Myocyte (in vitro differentiated cells): ENCODE results near the gene ST3GAL5. TPM values are rescaled to one million over a fixed set of nuclear protein-coding genes. Genes with fewer than 3 reads are reported as not detected.
A peak's percentile ranks its signal among the peaks of the same experiment; 100 is the strongest.

Experiments used
- DNase-seq: peaks from one replicate; pipeline ENCODE4 v3.0.0-alpha.2; 2012; ENCODE audit warnings: low read depth
- total RNA-seq: library from RNA; depleted of rRNA; stranded (reverse); fragments of >200 nt; gene quantifications from 2 replicates; pipeline ENCODE4 v1.2.3, GENCODE V29; 2014

ST3GAL5 gene
- total RNA-seq, 1 donor from 2014 or later = 46.9 TPM

GRCh38 chr2:85867556-85868292 lies 21.1 kb downstream of the ST3GAL5 start:
- DNase-seq = no peak

- no peak for DNase-seq
Observed at GRCh38 chr2:85867121-85867520, 21.7 kb downstream of the ST3GAL5 start.

- DNase-seq = no peak
Observed at GRCh38 chr2:85866165-85866659, 22.6 kb downstream of the ST3GAL5 start.

DNA sequence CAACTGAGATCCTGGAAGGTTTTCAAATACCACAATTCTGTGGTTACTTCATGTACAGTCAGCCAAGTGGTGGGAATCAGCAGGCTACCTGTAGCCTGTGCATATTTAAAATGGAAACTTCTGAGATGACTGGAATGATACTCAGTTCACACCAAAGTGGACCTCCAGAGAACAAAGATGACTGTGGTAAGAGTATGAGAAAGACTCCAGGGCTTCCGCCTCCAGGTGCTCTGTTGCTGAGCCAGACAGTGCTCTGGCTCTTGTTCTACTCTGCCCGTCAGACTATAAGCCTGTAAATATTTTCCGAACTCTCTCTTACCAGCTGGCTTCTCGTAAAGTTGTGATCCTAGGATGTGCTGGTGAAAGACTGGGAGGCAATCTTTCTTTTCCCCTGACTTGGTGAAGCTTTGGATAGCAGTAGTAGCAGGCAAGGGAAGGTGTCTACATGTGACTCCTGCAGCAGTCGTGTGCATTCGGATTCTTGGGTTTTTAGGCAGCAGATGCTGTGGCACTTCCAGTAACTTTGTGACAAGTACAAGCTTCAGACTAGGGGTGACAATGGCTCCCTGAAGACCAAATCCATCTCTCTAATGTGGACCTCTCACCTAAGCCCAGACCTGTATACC lies 23.1 kb downstream of the ST3GAL5 start:
- DNase-seq = no peak

DNA sequence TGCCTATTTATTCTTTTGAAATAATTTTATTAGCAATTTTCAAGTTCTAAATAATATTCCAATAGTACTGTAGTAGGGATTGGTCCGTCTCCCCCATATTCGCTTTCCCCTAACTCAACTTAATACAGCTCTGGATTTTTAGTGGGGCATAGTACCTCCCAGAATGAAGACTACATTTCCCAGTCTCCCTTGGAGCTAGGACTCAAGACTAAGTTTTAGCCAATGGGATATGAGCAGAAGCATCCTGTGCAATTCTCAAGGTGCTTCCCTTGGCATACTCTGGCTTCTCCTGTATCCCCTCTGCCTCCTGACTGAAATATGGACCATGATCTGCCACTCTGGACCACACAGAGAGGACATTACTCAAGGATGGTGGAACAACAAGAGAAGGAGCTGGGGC lies 24.1 kb downstream of the ST3GAL5 start:
- DNase-seq = no peak

DNA sequence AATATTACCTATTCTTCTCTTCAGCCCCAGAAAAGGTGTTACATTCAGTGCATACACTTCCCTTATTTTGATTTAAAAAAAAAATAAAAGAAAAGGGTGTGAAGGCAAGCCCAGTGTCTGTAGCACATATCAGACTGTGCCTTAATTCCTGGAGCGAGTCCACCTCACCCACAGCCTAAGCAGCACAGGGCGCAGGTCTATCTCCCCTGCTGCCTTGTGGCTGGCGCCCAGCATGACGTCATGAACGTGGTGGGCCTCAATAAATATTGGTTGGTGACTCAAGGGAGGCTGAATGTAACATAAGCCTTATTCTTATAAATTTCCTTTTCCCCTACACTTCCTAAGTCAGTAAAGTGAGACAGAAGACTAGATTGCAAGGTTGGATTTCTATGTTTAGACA lies 26.4 kb downstream of the ST3GAL5 start:
- no peak for DNase-seq

DNA sequence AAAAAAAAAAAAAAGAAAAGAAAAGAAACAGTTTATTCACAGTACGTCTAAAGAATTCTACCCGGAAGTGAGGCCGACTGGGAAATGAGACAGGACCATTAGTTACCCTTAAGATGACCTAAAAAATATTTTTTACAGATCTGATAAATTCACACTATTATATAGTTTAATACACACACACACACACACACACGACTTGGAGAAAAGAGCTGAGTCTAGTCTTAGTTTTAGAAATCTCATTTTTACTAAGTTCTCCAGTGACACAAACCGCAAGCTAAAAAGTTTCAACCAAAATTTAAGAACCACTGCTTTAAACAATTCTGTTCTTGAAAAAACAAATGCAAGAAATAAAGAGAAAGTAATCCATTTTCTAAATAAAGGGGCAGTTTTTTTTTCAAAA lies 27.1 kb downstream of the ST3GAL5 start:
- no peak for DNase-seq

GRCh38 chr2:85861180-85861579 lies 27.6 kb downstream of the ST3GAL5 start:
- DNase-seq = no peak

- DNase-seq = no peak
Observed at GRCh38 chr2:85858841-85859240, 29.9 kb downstream of the ST3GAL5 start.

DNA sequence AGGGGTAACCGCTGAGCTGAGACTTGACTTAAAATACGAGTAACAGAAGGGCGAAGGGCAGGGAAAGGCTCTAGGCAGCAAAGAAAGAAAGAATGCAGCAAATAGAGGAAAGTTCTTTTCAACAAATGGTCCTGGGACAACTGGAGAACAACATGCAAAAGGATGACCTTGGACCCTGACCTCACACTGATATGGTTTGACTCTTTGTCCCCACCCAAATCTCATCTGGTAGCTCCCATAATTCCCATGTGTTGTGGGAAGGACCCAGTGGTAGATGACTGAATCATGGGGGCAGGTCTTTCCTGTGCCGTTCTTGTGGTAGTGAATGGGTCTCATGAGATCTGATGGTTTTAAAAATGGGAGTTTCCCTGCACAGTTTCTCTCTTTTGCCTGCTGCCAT lies 33.9 kb downstream of the ST3GAL5 start:
- DNase-seq = no peak

DNA sequence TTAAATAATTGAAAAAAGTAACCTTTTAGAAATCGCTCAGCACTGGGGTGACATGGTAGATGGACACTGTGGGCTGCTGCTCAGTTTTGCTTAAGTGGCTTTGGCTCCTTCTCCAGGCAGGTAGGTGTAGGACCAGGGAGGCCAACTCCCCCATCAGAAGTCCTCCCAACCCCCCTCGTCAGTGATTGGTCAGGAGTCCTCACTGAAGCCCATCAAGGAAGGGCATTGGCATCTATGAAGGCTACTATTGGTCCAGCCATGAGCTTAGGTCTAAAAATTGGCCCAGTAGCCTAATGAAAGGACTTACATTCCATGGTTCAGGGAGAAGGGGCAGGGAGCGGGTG lies 34.7 kb downstream of the ST3GAL5 start:
- no peak for DNase-seq

DNA sequence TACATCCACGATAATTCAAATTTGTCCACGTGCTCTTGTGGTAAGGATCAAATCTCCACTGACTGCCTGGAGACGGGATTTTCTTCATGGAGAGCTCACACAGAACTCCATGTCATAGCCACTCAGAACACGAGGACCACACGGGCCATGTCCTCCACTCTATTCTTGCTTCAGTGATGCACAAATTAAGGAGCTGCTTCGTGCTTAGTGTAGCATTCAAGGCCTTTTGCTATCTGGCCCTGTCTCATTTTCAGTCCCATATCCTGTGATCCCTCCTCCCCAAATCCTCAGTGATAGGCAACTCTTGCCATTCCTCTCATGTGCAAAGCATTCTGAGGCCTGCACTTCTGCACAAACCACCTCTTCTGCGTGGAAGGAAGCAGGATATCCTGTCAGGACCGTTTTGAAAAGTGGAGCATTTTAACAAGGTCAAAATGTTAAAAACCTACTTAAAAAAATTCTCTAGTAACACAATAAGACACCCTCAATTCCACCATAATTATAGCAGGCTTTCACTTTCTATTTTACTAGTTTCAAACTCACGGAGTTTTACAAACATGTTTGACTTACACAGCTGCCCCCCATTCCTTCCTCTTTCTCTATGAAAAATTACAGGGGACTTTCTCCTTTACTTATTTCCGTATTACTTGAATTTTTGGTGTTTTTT lies 35.2 kb downstream of the ST3GAL5 start:
- DNase-seq = no peak

GRCh38 chr2:85852937-85853498 lies 35.8 kb downstream of the ST3GAL5 start:
- no peak for DNase-seq

DNA sequence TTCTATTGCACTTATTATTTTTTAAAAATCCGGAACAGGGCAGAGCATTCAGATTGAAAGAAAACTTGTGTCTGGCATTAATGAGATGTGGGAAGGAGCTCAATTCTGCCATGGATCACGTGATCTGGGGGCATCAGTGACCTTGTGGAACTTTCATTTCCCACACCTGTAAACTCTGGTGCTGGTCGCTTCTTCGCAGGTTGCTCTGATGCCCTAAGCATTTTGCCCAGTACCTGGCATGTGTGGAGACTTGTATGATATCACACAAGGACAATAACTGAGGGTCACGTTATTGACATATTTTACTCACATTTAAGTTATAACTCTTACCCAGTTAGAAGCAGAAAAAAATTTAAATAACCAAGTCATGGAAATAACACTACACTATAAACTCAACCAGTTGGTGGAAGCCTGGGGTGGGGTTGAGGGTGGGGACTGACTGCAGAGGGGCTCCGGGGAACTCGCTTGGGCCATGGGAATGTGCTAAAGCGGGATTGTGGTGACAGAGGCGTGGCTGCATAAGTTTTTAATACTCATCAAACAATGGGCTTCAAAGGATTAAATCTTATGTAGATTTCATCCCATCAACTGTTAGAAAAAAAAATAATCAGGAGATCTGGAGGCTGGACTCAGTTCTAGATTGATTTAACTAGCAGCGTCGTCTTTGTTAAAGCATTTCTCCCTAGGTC lies 36.5 kb downstream of the ST3GAL5 start:
- DNase-seq = no peak

- DNase-seq = no peak
Observed at GRCh38 chr2:85851253-85852151, 37.3 kb downstream of the ST3GAL5 start.

- no peak for DNase-seq
Observed at GRCh38 chr2:85850451-85850850, 38.3 kb downstream of the ST3GAL5 start.

DNA sequence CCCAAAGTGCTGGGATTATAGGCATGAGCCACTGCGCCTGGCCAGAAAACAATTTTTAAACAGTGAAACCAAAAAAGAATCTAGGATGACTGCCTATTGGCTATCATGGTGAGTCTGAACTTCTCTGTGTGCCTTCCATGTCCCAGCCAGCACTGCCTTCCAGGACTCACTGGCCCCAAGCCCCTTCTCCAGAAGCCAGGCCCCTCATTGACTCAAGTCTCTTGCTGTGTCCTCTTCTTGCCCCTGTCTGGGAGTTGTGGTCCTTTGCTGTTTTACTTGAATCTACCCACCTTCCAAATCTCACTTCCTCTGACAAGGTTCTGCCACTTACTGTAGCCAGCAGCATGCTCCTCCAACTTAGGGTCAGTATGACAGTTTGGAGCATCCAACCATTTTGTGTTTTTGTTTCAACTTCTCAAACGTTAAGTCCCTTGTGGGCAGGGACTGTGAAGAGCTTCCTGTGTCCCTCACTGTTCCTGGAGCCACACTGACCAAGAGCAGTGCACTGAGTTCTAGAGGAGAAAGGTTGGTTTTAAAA lies 41.7 kb downstream of the ST3GAL5 start:
- DNase-seq = no peak

DNA sequence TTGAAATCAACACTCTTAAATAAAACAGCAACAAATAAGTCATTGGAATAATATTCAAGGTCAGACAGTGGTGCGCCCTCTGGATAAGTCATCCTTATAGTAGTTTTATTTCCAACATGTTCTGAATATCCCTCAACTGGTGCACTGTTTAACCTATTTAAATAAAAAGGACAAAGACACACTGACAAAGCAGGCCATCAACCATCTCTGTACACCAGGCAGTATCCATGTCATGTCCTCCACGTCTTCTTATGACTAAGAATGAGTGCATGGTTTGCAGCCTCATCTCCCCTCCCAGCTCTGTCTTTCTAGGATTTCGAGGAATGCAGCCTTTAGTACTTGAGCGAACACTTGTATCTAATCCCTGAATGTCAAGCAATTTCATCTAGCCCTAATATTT lies 42.4 kb downstream of the ST3GAL5 start:
- DNase-seq = peak; percentile 44

DNA sequence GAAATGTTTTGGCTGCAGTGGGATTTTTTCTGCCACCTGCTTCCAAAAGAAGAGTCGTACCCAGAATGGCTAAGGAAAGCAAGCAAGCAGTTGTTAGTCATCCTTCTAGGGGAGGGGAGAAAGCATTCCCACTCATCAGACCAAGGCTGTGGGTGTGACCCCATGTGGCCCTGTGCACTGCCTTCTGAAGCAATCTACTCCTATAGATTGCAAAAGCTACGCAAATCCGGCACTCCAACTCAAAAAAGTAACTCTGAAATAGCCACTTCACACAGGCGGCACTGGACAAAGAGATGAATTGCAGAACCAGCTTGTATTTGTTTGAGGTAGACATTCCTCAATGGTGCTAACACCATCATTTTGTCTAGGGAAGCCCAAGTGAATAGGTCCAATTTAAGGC lies 44.3 kb downstream of the ST3GAL5 start:
- DNase-seq = peak; percentile 33

DNA sequence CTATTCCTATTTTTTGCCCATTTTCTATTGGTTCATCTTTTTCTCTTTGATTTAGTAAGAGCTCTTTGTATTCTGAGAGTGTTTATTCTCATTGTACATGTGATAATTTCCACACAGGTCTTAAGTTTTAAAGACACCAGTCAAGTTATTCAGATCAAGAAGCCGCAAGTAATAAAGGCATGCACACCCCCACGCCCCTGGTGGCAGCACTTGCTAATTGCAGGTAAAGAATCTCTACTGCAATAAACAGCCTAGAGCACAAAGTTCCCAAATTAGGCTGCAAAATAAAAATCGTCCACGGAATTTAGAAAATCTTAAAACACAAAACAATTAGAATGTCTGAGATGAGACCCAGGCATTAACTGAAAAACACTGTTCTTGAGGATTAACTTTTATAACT lies 45.2 kb downstream of the ST3GAL5 start:
- peak; percentile 12 for DNase-seq
